ENCODE measurements around the gene FAT2.

The FAT2 gene

DNA sequence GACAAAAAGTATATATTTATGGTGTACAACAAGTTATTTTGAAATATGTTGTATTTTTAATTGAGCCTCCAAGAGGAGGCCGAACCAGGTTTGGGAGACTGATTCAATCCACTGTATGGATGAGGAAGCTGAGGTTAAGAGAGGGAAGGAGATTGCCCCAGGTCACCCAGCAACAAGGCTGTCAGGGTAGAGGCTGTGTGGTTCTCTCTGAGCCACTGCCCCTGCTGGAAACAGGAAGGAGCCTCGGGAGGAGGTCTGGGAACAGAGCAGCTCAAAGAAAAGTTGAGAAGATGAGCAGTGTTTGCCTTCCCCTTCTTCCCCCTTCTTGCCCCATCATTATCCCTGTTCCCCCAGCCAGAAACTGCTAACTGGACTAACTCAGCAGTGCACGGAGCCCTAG, 6.6 kb upstream of the FAT2 start:
- TF ChIP-seq, protein P1, sequence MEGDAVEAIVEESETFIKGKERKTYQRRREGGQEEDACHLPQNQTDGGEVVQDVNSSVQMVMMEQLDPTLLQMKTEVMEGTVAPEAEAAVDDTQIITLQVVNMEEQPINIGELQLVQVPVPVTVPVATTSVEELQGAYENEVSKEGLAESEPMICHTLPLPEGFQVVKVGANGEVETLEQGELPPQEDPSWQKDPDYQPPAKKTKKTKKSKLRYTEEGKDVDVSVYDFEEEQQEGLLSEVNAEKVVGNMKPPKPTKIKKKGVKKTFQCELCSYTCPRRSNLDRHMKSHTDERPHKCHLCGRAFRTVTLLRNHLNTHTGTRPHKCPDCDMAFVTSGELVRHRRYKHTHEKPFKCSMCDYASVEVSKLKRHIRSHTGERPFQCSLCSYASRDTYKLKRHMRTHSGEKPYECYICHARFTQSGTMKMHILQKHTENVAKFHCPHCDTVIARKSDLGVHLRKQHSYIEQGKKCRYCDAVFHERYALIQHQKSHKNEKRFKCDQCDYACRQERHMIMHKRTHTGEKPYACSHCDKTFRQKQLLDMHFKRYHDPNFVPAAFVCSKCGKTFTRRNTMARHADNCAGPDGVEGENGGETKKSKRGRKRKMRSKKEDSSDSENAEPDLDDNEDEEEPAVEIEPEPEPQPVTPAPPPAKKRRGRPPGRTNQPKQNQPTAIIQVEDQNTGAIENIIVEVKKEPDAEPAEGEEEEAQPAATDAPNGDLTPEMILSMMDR (IDR thresholded peaks at IDR 0.05; ENCODE audit: low read depth, low read length, missing control alignments): no peak
- H3K4me3 ChIP-seq (ENCODE audit: low read depth, low read length): no peak overlapping the region
- in situ Hi-C loops (cut with HindIII; ENCODE audit: low sequenced_read_pairs): no loop called here

DNA sequence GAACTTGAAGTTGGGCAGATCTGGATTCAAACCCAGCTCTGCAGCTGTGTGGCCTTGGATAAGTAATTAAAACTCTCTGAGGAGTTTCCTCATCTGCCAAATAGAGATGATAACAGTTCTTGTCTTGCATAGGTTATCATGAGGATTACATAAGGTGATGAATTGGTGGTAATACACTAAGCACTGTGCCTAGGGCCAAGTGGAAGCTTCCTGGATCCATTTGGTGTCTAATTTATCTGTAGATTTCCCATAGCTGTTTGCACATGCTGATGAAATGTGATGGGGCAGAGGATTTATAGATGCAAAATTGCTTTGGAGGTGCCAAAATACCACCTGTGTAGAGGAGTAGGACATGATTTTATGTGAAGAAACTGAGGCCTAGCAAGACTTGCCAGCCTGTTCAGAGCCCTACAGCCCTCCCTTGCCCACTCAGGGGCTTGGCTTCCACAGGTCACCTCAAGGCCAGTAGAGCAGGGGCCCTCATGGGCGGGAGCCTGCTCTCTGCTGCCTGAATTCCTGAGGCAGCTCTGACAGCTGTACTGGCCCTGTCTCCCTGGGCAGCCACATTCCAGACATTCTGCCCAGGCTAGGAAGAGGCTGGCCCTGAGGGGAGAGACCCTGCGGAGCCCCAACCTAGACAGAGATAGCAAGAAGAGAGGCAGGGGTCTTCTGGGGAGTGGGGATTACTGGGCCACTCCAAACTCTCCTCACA, 5.9 kb upstream of the FAT2 start:
- in situ Hi-C loops (cut with HindIII; ENCODE audit: low sequenced_read_pairs): no loop called here
- TF ChIP-seq, protein P1 (IDR thresholded peaks at IDR 0.05; ENCODE audit: low read depth, low read length, missing control alignments): no peak
- no peak for DNase-seq (ENCODE audit: low read depth)
- no peak overlapping the region for H3K4me3 ChIP-seq (ENCODE audit: low read depth, low read length)

More for the DNA sequence above, 6.6 kb upstream of the FAT2 start:
- DNase-seq (ENCODE audit: low read depth): no peak

DNA sequence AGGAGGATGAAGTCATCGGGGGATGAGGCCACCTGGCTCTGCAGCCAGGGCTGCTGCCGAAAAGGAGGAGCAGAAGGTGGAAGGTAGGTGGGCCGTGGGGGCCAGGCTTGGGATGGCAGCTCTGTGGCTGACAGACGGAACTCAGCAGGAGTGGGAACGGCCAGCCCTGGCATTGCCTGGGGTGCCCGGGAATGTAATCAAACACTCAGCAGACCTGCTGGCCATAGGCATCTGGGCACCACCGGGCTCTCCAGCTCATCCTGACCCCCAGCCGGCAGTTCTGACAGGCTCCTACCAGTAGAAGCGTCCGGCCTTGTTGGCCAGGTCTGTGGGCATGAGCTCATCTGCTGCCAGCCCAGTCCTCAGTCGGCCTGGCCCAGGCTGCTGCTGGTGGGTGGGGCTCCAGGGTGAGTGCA, 4.3 kb upstream of the FAT2 start:
- TF ChIP-seq, protein P1 (IDR thresholded peaks at IDR 0.05; ENCODE audit: low read depth, low read length, missing control alignments): no peak
- DNase-seq (ENCODE audit: low read depth): no peak
- in situ Hi-C loops (cut with HindIII; ENCODE audit: low sequenced_read_pairs): no loop called here
- no peak overlapping the region for H3K4me3 ChIP-seq (ENCODE audit: low read depth, low read length)

DNA sequence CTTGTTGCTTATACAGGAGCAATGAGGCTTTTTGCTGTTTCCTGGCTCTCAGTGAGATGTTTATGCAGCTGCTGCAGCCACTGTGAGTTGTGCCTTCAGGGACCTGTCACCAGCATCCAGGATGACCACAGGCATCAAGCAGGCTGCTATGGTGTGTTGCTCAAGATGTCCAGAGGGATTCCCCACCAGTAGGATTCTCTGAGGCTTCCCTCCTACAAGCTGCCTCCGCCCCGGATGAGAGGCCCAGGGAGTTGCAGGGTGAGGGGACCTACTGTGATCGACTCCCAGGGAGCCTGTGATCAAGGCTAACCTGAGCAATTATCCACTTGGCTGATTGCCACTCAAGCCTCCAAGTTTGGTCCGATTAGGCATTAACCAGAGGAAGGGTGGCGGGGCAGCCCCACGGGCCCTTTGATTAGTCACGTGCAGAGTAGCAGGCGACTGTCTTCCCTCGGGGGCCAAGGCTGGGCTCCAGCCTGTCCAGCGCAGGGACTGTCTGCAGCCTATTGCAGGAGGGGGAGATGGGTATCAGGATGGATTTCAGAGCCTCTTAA, 1.8 kb upstream of the FAT2 start:
- in situ Hi-C loops (cut with HindIII; ENCODE audit: low sequenced_read_pairs): no loop called here
- DNase-seq (ENCODE audit: low read depth): no peak
- TF ChIP-seq, protein P1 (IDR thresholded peaks at IDR 0.05; ENCODE audit: low read depth, low read length, missing control alignments): no peak
- no peak overlapping the region for H3K4me3 ChIP-seq (ENCODE audit: low read depth, low read length)

DNA sequence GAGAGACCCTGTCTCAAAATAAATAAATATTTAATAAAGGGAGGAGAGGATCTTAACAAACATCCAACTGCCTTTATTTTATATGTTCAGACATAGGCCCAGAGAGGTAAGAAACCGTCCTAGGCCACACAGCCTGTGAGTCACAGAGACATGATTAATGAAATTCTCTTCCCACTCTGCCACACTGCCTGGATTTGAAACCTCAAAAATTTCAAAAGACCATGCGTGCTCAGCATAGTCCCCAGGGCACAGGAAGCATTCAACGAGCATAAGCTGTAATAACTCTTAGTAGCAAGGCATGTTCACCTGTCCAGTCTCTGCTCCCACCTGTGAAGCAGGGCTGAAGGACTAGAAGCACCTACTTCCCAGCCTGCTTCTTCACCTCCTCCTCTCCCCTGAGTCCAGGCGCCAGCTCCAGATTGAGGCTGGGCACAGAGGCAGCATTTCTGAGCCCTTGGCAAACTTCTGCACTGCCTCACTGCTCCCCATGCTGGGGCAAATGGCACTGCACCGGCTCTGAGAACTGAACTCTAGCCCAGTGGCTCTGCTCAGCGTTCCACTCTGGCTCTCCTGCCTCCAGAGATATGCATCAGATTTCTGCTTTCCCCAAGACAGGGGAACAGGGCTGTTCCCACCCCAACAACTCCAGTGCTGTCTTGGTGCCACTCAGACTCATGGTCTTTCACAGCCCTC, 1.1 kb downstream of the FAT2 start:
- DNase-seq (ENCODE audit: low read depth): no peak
- no peak overlapping the region for H3K4me3 ChIP-seq (ENCODE audit: low read depth, low read length)
- in situ Hi-C loops (cut with HindIII; ENCODE audit: low sequenced_read_pairs): no loop called here
- TF ChIP-seq, protein P1 (IDR thresholded peaks at IDR 0.05; ENCODE audit: low read depth, low read length, missing control alignments): no peak

DNA sequence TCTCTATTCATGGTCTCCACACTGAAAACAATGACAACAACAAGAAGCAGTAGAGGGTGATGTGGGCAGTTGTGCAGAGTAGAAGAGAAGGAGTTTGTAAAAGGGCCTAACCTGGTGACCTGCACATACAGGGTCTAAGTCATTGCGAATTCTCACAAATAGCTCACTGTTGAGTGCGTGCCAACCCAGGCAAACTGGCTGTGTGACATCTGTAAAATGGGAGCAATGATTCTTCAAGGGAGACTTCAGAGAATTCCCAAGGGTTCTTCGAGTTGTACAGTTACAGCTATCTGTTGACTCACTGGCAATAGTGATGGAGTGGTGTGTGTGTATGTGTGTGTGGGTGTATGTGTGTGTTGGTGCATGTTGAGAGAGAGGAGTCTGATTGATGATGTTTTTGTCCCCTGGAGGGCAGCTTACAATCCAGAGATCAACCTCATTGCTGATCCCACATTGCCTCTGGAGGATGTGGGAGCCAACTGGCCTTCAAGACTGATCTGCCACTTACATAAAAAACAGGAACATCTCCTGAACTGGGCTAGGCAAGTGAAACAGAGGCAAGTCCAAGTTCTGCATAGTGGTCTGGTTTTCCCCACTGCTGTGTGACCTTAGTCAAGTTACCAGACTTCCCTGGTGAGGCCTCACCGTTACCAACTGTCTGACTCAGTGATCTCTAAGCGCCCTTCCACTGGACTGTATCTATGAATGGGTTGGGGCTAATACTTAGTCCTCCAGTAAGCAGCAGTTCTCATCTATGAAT, 3.2 kb downstream of the FAT2 start:
- no peak overlapping the region for H3K4me3 ChIP-seq (ENCODE audit: low read depth, low read length)
- TF ChIP-seq, protein P1 (IDR thresholded peaks at IDR 0.05; ENCODE audit: low read depth, low read length, missing control alignments): no peak
- in situ Hi-C loops (cut with HindIII; ENCODE audit: low sequenced_read_pairs): no loop called here
- no peak for DNase-seq (ENCODE audit: low read depth)
